Neural progenitor cell (in vitro differentiated cells): ENCODE measurements around the gene OCEL1.

Source experiments
- CTCF ChIP-seq: fragments of 200-600 bp; sonication (generic); IDR thresholded peaks from 2 replicates; pipeline ENCODE4 v1.5.1; 2017; ENCODE audit warnings: antibody characterized with exemption, mild to moderate bottlenecking
- EZH2phosphoT487 ChIP-seq: fragments of 200-600 bp; sonication (generic); IDR thresholded peaks from 2 replicates; pipeline ENCODE4 v1.6.1; 2017; ENCODE audit warnings: antibody characterized with exemption

GRCh38 chr19:17185590-17185989 is 40.4 kb upstream of the OCEL1 start:
- TF ChIP-seq CTCF (no peak), EZH2phosphoT487 (no peak)
